GM12873 (cell line): Measurements from ENCODE around the gene TRIM71.

Experiments used
- TF ChIP-seq, protein P1 (sequence below): IDR thresholded peaks from 2 replicates; pipeline ENCODE4 v1.5.1; 2012; ENCODE audit warnings: low read depth, mild to moderate bottlenecking, moderate library complexity, low read length, control low read depth; ENCODE audit not compliant: insufficient read depth; ENCODE audit errors: missing control alignments

Gene TRIM71

DNA sequence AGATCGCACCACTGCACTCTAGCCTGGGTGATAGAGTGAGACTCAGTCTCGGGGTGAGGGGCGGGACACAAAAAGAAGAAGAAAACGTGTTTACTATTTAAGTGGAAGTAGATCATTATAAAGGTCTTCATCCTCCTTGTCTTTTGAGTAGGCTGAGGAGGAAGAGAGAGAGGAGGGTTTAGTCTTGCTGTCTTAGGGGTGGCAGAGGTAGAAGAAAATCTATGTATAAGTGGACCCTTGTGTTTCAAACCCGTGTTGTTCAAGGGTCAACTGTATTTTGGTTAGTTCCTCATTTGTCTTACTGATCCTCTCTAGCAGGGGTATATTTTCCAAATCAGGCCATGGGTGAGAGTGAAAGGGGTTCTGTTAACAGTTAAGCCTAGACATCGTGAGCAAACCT, 40.1 kb downstream of the TRIM71 start:
- TF ChIP-seq, protein P1, sequence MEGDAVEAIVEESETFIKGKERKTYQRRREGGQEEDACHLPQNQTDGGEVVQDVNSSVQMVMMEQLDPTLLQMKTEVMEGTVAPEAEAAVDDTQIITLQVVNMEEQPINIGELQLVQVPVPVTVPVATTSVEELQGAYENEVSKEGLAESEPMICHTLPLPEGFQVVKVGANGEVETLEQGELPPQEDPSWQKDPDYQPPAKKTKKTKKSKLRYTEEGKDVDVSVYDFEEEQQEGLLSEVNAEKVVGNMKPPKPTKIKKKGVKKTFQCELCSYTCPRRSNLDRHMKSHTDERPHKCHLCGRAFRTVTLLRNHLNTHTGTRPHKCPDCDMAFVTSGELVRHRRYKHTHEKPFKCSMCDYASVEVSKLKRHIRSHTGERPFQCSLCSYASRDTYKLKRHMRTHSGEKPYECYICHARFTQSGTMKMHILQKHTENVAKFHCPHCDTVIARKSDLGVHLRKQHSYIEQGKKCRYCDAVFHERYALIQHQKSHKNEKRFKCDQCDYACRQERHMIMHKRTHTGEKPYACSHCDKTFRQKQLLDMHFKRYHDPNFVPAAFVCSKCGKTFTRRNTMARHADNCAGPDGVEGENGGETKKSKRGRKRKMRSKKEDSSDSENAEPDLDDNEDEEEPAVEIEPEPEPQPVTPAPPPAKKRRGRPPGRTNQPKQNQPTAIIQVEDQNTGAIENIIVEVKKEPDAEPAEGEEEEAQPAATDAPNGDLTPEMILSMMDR: no peak

DNA sequence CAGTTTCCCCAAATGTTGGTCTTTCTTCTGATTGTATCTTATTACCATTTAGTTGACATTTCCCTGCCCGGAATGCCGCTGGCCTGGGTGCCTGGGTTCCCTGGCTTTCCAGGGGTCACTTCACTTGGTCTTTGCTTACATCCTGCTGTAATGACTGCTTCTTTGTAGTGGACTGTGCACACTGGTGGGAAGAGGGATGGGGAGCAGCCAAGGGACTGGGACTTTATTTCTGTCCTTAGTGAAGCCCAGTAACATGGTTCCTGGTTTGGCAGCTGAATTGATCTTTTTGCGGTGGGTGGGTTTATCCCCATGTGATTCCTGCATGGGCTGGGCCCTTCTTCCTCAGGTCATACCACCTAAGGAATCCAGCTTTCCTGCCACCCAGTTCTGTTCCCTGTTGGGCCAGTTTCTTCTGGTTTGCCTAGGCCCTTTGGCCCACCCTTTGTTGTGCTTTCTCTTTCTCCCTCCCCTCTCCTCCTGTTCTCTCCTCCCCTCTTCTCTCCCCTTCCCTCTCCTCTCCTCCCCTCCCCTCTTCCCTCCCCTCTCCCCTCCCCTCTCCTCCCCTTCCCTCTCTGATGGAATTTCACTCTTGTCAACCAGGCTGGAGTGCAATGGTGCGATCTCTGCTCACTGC, 41.9 kb downstream of the TRIM71 start:
- TF ChIP-seq, protein P1: no peak

DNA sequence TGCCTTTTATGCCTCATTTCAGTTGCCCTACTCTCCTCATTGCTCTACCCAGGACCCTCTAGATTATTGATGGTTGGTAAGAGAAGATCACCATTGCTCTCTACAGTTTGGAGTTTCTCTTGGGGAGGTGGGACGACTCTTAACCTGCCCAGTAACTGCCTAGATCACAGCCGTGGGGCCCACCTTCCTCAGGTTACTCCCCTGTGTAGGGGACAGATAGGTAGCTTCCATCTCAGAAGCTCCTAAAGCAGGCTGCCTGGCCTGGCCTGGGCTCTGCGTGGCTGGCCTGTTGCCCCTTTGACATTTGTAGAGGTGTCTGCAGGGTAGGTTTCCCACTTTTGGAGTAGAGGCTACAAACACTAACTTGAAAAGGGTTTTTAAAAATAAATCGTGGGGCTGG, 42.7 kb downstream of the TRIM71 start:
- TF ChIP-seq, protein P1: no peak

DNA sequence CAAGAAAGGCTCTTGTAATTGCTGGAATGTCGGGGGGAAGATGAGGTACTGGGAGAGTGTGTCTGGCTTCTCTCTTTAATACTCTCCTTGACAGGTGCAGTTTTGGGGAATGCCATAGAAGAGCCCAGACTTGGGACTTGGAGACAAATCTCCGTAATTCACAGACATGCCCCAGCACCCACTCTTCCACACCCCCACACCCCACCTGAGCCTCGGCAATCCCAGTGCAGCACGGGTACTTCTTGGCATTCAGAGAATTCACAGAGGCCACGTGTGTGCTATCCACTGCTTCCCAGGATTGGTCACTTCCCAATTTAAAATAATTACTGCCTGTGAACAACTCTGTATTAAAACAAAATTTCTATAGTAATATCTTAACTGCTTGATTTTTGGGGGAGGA, 43.9 kb downstream of the TRIM71 start:
- TF ChIP-seq, protein P1: no peak

DNA sequence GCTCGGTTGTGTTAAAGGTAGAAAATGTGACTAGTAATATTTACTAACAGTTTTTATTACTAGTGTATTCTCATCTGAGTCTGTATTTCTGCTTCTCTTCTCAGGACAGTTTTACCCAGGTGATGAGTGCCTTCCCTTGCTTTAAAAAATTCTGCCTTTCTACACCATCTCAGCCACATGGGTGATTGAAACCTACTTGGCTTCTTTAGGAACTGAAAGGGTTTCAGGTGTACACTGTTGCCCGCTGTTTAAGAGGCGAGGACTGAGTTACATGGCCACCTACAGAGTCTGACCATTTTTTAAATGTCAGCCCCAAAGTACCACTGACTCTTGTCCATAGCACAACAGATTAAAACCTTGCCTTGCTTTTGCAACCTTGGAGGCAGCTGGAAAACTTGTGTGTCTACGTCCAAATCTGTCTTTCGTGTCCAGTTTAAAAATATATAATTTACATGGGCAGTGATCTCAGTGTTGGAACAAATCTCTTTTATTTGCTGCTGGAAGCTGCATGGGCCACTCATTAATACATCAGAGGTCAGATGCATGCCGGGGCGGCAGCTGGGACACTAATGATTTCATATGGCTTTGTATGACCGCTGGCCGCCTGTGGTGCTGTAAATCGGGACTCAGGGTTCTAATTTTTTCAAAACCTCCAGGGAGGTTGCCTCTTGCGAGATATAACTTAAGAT, 44.6 kb downstream of the TRIM71 start:
- TF ChIP-seq, protein P1: no peak

DNA sequence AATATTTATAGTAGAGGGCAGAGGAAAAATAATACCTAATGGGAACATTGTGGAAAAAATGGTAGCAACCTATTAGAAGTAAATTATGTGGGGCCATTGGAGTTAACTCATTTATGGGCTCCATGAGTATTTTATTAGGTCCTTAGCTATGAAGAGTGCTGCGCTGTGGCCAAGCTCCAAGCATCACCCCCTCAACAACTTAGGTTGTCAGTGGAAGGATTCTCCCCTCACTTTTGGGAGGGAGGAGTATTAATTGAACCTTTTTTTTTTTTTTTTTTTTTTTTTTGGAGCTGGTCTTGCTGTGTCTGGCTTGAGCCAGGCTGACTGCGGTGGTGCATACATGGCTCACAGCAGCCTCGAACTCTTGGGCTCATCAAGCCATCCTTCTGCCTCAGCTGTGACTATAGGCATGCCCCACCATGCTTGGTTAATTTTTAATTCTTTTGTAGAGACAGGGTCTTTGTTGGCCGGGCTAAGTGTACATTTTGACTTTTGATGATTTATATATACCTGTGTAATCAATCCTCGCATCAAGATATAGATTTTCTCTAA, 45.2 kb downstream of the TRIM71 start:
- TF ChIP-seq, protein P1: no peak

DNA sequence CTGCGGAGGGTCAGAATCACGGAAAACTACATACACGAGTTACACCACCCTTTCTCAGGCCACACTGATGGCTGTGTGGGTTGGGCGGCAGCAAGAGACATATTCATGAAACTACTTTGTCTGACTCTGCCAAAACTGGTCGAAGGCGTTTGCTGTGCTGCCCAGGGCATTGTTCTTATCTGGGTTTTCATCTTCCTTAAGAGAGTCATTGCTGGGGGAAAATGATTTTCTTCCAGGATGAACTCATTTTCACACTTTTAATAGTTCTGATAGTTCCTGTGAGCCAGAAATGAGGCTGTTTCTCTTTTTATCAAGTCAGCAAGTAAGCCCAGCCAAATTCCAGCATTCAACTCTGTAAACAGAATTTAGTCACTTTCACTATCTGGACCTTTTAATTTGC, 47.6 kb downstream of the TRIM71 start:
- TF ChIP-seq, protein P1: no peak
